Ascending aorta (tissue), 2 donors: ENCODE results near the gene CEP112. TPM values are rescaled to one million over a fixed set of nuclear protein-coding genes. Genes with fewer than 3 reads are reported as not detected.

ENCODE experiments used
- DNase-seq, 2 donors: peaks; one replicate each; pipeline ENCODE4 v3.0.0-alpha.2; 2019; ENCODE audit warnings: low spot score in 2 of 2
- H3K27ac ChIP-seq, 2 donors: fragments of 200-600 bp; sonication (generic); one replicate each; pipeline ENCODE4 v1.5.1; 2016 to 2017; ENCODE audit warnings: mild to moderate bottlenecking in 1 of 2
- H3K27me3 ChIP-seq: fragments of 200-600 bp; sonication (generic); one replicate; pipeline ENCODE4 v1.5.1; 2017
- H3K36me3 ChIP-seq, 2 donors: fragments of 200-600 bp; sonication (generic); one replicate each; pipeline ENCODE4 v1.5.1; 2016
- H3K4me1 ChIP-seq, 2 donors: fragments of 200-600 bp; sonication (generic); one replicate each; pipeline ENCODE4 v1.5.1; 2016 to 2017; ENCODE audit warnings: mild to moderate bottlenecking in 1 of 2
- H3K4me3 ChIP-seq, 2 donors: fragments of 200-600 bp; sonication (generic); one replicate each; pipeline ENCODE4 v1.5.1; 2016 to 2017; ENCODE audit warnings: mild to moderate bottlenecking in 1 of 2
- H3K9me3 ChIP-seq, 2 donors: fragments of 200-600 bp; sonication (generic); one replicate each; pipeline ENCODE4 v1.5.1; 2016
- CTCF ChIP-seq, 3 experiments: fragments of 200-600 bp in 2 of 3; fragments of 450-650 bp in 1 of 3; sonication (generic) in 2 of 3; IDR thresholded peaks; one replicate each; pipeline ENCODE4 v1.5.1; 2016 to 2019; ENCODE audit warnings: antibody characterized with exemption in 3 of 3, mild to moderate bottlenecking in 1 of 3, moderate library complexity in 1 of 3
- intact Hi-C: fragments of 100-400 bp; cut with DNase I; formaldehyde crosslinking; loops from one replicate; pipeline ENCODE4 v1.15.1; 2023
- total RNA-seq: library from RNA; depleted of rRNA; stranded (reverse); fragments of >200 nt; gene quantifications from one replicate; pipeline ENCODE4 v1.1.0, GENCODE V29; 2016

The CEP112 gene
- total RNA-seq, 1 donor from 2014 or later, result 11.4 TPM

GRCh38 chr17:65895969-65896368 lies 296.0 kb downstream of the CEP112 start:
- H3K4me1 ChIP-seq, result no peaks in the 10 kb centered on the region
- no peak overlapping the region for H3K27ac ChIP-seq
- H3K4me3 ChIP-seq, result no peak overlapping the region
- H3K36me3 ChIP-seq, result no peaks in the 10 kb centered on the region
- intact Hi-C loops, result no loop called here
- H3K27me3 ChIP-seq, result no peaks in the 10 kb centered on the region
- no peaks in the 10 kb centered on the region for H3K9me3 ChIP-seq
- no peak for TF ChIP-seq CTCF (IDR thresholded peaks at IDR 0.05)
- no peak for DNase-seq

GRCh38 chr17:65893692-65894279 lies 298.1 kb downstream of the CEP112 start:
- DNase-seq, result no peak
- intact Hi-C loops, result no loop called here
- Histone ChIP-seq H3K4me1 (no peaks in the 10 kb centered on the region), H3K27ac (no peak overlapping the region), H3K27me3 (no peaks in the 10 kb centered on the region), H3K36me3 (no peaks in the 10 kb centered on the region), H3K9me3 (no peaks in the 10 kb centered on the region), H3K4me3 (no peak overlapping the region)
- no peak for TF ChIP-seq CTCF (IDR thresholded peaks at IDR 0.05)

GRCh38 chr17:65892912-65893377 lies 299.0 kb downstream of the CEP112 start:
- no peak for DNase-seq

GRCh38 chr17:65891231-65891735 lies 300.6 kb downstream of the CEP112 start:
- no peaks in the 10 kb centered on the region for H3K9me3 ChIP-seq
- DNase-seq, result no peak
- no peak overlapping the region for H3K4me3 ChIP-seq
- no peak overlapping the region for H3K27ac ChIP-seq
- no peaks in the 10 kb centered on the region for H3K4me1 ChIP-seq
- no peak for TF ChIP-seq CTCF (IDR thresholded peaks at IDR 0.05)
- no peaks in the 10 kb centered on the region for H3K36me3 ChIP-seq
- intact Hi-C loops, result no loop called here
- no peaks in the 10 kb centered on the region for H3K27me3 ChIP-seq

More at GRCh38 chr17:65892912-65893377, 299.0 kb downstream of the CEP112 start:
- H3K27me3 ChIP-seq, result no peaks in the 10 kb centered on the region
- H3K36me3 ChIP-seq, result no peaks in the 10 kb centered on the region
- no peak overlapping the region for H3K4me3 ChIP-seq
- intact Hi-C loops, result no loop called here
- no peaks in the 10 kb centered on the region for H3K4me1 ChIP-seq
- no peak overlapping the region for H3K27ac ChIP-seq
- no peak for TF ChIP-seq CTCF (IDR thresholded peaks at IDR 0.05)
- H3K9me3 ChIP-seq, result no peaks in the 10 kb centered on the region

- no peak for TF ChIP-seq CTCF (IDR thresholded peaks at IDR 0.05)
- Histone ChIP-seq H3K36me3 (no peaks in the 10 kb centered on the region), H3K27me3 (no peaks in the 10 kb centered on the region), H3K4me1 (no peaks in the 10 kb centered on the region), H3K4me3 (no peak overlapping the region), H3K27ac (no peak overlapping the region), H3K9me3 (no peaks in the 10 kb centered on the region)
- intact Hi-C loops, result no loop called here
- DNase-seq, result no peak
These were observed 303.3 kb downstream of the CEP112 start for GRCh38 chr17:65888649-65889048.
